ENCODE measurements around the gene RESP18.
"Not testable (repeated sequence)": the region's sequence is repeated elsewhere in the genome, so short reads cannot be mapped to it uniquely, and the experiment has no call there.

Gene RESP18

DNA sequence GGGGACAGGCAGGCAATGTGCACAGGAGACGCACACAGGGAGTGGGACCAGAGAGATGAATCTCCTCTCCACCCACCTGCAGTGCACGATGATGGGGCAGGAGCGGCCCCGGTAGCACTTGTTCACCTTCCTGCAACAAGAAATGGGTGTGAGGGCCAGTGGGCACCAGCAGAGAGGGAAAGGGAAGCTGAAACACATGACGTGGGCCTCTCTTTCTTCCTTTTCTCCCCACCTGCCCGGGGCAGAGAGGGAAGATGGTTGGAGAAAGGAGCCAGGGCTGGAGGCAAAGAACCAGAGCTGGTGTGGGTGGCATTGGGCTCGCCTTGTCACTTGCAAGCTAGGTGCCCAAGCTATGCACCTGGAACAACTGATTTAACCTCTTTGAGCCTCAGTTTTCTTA, 41.1 kb downstream of the RESP18 start:
- no peak for DNase-seq (ENCODE audit: low spot score)

DNA sequence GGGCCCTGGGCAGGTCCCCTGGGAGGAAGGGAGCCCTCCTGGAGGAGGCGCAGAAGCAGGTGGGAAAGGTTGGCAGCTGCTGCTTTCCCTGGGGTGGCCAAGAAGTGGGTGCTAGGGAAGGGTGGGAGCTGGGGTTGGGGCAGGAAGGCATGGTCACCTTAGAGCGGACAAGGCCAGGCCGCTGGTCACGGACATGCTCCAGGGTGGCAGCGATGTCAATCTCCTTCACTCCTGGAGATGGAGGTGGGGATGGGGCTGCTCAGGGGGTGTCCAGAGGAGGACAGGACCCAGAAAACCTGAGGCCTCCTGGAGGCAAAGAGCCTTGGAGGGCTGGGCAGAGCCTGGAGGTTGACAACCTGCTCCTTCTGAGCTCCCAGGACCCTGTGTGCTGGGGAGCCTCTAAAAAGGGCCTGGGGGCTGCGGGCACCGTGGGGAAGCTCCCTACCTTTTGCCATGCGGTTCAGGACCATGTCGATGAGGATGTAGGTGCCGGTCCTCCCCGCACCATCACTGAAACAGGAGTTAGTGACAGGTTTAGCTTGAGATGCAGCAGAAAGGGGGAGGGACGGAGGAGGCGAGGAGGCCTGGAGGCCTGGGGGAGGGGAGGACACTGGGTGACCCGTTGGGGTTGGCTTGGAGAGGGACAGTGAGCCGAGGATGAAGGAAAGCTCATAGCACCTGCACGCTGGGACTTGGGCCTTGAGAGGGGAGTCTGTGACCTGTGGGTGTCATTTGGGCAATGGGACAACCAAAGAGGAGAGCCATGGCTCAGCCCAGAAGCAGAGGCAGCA, 42.0 kb downstream of the RESP18 start:
- no peak for DNase-seq (ENCODE audit: low spot score)

DNA sequence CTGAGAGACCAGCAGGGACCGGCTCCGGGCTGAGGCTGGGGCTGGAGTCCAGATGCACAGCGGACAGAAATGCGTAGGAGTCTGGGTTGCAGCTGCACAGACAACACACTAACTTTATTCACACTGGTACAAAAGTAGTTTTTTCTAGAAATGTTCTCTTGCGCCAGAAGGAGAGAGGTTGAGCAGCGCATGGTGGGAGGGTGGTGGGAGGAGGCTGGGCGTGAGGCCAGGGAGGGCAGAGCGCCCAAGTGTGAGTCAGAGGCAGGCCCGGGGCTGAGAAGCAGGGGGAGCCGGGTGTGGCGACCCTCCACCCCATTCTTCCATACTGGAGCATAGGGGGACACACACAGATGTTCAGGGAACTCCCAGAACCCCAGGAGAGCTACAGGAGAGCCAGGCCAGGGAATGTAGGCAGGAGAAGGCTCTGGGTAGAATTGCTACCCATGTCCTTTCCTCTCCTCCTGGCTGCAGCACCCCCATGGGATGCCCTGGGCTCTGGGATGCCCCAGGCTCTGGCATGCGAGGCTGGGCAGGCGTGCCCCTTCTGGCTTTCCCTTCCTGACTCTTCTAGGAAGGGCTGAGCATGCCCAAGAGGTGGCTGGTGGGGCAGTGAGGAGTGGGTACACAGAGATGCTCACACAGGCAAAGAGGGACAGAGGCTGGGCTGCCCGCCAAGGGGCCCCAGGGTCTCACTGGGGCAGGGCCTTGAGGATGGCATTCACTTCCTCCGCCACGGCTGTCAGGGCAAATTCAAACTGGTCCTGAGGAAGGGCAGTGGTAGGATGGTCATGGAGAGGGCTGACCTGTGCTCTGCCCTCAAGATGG, 42.8 kb downstream of the RESP18 start:
- DNase-seq (ENCODE audit: low spot score) = no peak

DNA sequence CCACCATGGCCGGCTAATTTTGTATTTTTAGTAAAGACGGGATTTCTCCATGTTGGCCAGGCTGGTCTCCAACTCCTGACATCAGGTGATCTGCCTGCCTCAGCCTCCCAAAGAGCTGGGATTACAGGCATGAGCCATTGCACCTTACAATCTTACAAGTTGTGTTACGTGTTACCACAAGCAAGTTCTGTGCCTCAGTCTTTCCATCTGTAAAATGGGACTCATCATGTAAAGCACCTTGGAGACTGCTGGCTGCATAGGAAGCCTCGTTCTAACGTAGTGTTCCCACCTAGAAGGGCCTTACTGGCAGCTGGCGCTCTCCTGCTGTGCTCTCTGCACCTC, 43.4 kb downstream of the RESP18 start:
- no peak for DNase-seq (ENCODE audit: low spot score)

DNA sequence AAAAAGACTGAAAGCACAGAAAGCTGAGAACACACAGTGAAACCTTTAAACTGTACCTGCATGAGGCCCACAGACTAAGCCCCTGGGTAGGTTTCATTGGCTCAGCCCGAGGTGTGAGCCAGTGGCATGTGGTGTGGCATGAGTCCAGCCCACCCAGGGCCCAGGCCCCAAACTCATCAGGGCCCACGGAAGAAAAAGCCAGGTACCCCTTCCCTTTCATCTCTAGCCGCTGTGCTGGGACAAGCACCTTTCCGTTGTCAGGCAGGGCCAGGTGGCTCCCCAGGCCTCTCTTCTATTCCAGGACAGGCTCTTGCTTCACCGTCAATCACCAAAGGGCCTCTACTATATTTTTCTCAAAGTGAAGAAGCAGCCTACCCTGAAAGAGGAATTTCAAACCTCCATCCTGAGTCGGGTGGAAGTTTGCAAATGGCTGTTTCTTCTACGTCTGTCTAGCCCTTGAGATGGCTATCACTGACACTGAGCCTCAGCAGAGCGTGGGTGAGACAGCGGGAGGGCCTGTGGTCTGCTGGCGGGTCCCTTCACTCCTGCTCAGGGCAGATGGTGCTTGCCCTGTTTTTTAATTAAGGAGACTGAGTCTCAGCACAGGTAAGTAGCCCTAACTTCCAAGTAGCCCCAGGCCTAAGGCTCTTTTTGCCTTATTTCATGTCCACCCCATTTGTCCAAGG, 44.8 kb downstream of the RESP18 start:
- DNase-seq (ENCODE audit: low spot score) = no peak

DNA sequence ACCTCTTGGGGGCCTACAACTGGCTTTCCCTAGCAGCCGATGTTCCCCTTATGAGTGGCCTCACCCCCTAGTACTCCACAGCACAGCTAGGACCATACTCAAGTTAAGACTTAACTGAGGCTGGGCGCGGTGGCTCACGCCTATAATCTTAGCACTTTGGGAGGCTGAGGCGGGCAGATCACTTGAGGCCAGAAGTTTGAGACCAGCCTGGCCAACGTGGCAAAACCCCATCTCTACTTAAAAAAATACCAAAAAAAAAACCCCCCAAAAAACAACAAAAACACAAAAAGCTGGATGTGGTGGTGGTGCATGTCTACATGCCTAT, 45.5 kb downstream of the RESP18 start:
- DNase-seq (ENCODE audit: low spot score) = not testable (repeated sequence)

DNA sequence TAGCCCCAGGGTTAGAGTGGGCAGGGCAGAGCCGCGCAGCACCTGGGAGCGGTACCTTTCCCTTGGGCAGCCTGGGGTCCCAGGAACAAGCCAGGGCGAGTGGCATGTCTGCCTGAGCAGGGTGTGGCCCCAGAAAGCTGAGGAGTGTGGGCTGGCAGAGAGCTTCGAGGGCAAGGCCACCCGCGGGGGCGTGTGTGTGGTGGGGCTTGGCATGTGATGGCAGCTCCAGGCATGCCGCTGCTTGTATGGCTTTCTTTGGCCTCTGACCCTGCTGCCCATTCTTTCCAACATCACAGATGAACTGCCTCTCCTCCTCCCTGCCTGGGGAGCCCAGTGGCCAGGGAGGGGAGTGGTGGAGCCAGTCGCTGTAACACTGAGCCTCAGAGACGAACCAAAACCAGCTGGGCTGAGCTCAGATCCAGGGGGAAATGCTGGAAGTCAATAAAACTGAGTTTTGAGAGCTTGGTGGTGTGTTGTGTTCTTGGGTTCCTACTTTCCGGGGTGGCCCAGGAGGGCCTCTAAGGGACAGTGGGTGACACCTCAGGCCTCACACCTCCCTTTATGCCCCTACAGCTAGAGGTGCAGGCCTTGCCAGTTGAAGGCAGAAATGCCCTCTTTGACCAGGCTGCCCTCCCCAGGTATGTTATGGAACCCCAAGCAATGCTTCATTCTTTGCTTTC, 46.0 kb downstream of the RESP18 start:
- no peak for DNase-seq (ENCODE audit: low spot score)

DNA sequence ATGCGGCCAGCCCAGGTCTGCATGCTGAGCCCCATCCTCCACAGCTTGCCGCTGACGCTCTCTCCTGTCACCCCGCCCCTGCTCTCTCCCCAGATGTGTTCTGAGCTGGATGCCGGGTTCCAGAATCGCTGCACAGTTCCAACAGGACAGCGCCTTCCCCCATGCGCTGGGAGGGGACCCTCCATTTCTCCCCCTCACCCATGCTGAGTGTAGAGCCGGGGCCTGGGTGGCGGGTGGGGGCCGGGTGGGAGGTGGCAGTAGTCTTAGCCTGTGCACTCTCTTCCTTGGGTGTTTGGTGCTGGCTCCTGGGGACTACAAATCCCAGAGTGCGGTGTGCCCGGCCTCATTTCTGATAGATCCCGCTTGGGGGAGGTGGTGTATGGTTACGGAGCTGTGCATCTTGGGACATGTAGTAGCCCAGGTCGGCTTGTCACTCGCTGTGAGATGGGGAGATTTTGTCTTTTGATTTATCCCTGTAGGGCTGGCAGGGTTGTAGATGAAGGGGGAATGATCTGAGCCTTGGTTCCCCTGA, 46.6 kb downstream of the RESP18 start:
- DNase-seq (ENCODE audit: low spot score) = no peak

DNA sequence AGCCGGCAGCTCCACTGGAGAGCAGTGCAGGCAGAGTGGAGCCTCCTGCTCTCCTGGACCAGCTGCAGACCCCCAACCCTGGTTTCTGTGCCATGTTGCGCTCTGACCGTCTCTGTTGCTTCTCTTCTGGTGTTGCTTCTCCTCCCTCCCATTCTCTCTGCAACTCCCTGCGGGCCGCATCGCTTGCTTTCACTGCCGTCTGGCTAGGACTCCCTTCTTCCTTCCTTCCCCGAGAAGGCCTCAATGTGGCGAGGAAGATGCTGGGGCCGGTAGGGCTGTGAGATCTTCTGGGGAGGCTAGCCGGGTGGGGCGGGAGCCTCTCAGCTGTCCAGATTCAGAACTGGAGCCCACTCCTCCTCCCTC, 47.2 kb downstream of the RESP18 start:
- DNase-seq (ENCODE audit: low spot score) = no peak

DNA sequence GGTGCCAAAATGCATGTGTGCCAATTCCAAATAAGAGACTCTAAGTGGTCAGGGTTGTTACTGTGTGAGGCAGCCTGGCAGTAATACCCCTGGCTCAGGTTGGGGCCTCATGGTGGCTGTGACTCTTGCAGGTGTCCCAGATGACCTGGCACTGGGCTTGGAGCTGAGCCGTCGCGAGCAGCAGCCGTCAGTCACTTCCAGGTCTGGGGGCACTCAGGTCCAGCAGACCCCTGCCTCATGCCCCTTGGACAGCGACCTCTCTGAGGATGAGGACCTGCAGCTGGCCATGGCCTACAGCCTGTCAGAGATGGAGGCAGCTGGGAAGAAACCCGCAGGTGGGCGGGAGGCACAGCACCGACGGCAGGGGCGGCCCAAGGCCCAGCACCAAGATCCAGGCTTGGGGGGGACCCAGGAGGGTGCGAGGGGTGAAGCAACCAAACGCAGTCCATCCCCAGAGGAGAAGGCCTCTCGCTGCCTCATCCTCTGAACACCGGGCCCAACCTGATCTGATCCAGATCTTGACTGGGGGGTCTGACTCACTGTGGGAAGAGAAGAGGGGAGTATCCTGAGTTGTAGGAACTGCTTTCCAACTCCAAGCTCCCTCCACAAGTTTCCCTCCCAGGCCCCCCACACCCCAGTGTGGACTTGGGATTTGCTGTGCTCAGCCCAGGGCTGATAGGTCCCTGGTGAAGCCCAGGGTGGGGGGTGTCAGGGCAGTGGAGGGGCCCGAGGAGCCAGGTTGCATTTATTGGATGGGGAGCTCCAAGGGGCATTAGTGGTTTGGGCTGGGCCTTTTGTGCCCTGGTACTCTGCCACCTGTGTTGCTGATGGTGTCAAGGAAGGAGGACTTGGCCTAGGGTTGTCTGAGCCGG, 47.8 kb downstream of the RESP18 start:
- DNase-seq (ENCODE audit: low spot score) = no peak

DNA sequence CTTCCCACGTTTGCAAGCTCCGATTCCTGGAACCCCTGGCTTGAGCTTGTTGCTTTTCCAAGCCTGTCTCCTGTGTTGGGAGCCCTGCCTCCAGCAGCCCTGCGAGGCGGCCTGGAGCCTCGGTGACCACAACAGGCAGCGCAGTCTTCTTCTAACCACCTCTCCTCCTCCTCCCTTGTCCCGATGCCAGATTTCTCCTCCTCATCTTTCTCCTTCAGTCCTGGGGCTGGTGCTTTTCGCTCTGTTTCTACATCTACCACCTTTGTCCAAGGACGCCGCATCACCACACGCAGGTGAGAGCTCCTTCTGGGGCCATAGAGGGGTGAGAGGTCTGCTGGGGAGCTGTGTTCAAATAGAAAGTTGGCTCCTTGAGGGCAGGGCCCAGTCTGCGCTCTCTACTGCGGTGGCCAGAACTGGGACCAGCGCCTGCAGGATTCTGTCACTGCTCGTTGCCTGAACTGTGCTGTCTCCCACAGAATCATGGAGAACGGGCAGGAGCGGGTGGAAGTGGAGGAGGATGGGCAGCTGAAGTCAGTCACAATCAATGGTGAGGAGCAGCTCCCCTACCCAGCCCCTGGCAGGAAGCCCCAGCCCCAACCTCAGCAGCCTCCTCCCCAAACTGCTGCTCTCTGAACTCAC, 49.5 kb downstream of the RESP18 start:
- no peak for DNase-seq (ENCODE audit: low spot score)

DNA sequence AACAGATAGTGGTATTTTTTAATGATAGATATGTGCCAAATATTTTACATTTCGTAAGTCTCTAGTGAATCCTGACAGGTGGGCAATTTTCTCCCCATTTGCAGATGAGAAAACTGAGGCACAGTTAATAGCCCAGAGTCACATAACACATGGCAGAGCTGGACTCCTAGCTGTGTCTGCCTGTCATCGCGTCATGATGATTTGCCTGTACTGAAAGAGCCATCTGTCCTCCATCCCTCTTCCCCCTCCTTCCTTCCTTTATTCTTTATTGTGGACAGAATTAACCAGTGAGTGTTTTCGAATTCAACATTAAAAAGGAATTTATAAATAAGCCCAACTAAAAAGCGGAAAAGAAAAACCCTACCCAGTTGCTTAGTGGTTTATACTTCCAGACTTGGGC, 50.2 kb downstream of the RESP18 start:
- no peak for DNase-seq (ENCODE audit: low spot score)

DNA sequence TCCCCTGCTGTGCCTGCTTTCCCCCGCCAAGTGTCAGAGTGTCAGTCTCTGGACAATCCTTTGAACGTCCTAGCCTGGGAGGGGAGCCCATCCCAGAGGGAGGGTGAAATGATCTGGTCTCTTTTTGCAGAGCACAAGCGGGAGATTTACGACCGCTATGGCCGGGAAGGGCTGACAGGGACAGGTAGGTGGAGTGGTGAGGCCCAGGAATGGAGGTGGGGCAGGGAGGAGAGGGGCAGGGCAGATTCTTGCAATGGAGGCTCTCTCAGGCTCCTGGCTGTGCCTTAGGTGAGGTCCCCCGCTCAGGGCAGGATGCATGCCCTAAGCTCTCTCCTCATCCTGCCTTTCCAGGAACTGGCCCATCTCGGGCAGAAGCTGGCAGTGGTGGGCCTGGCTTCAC, 51.0 kb downstream of the RESP18 start:
- no peak for DNase-seq (ENCODE audit: low spot score)

DNA sequence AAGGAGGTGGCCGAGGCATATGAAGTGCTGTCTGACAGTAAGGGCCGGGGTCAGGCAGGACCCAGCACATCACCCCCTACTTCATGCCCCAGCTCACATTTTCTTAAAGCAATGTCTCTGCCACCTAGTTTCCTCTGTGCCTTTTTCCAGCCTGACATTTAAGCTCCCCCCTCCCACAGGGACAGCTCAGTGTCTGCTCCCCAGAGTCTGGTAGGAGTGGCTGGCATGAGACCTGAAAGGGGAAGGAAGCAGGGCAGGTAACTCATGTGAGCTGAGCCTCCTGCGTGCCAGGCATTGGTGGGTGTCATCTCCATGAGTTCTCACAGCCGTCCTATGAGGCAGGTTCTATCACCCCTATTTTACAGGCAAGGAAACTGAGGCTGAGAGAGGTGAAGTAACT, 51.9 kb downstream of the RESP18 start:
- no peak for DNase-seq (ENCODE audit: low spot score)

DNA sequence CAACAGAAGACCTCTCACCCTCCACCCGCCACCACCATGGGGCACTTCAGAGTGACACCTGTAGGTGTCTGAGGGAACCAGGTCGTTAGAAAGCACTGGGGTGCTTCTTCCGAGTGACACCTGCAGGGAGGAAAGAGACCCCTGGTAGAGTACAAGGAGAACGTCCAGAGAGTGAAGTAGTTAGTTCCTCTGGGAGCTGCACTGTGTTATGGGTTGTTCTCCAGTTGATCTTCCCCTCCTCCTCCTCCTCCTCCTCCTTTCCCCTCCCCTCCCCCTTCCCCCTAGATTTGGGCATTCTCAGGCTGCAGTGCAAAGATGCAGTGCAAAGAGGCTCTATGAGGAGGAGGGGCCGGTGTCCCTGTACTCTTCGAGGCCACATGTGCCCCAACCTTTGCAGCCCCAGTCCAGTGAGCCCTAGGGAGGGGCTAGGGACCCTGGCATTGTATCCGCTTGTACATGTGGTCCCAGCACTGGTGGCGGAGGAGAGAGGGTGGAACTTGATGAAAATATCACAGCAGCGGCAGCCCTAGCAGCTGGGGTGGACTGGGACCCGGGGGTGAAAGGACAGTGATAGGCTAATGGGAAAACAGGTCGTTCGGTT, 52.5 kb downstream of the RESP18 start:
- no peak for DNase-seq (ENCODE audit: low spot score)

DNA sequence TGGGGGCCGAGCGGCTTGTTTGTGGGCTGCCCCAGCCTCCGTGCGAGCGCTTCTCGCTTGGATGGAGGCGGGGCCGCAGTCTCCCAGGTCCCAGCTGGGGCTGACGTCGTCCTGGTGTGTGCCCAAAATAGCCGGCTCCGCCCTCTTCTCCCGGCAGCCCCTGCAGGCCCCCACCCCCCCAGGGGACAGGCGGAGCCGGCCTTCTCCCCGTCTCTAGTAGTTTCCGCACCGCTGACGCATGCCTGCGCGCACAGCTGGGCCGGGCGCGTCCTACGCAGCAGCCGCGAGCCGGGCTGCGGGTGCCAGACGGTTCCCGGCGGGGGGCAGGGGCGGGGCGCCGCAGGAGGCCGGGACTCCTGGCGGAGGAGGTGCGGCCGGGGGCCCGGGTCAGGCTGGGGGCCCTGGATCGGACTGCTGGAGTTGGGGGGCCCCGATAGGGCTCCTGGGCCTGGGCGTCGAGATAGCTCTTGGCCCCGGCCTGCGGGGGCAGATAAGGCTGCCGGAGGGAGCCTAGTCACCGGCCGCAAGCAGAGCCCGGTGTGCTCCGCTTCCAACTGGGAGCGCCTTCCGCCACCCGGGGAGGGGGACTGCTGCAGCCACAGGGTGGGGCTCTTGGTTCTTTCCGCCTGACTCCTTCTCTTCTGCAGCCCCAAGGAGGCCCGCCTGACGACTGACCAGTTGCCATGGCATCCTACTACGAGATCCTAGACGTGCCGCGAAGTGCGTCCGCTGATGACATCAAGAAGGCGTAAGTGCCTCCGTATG, 53.2 kb downstream of the RESP18 start, which contains the start of gene DNAJB2:
DNAJB2 (plus strand) TSS at position 216 of the 765 bp plus-strand sequence; CDS start at position 684, 468 bp downstream.
- peak; percentile 98 for DNase-seq (ENCODE audit: low spot score)

DNA sequence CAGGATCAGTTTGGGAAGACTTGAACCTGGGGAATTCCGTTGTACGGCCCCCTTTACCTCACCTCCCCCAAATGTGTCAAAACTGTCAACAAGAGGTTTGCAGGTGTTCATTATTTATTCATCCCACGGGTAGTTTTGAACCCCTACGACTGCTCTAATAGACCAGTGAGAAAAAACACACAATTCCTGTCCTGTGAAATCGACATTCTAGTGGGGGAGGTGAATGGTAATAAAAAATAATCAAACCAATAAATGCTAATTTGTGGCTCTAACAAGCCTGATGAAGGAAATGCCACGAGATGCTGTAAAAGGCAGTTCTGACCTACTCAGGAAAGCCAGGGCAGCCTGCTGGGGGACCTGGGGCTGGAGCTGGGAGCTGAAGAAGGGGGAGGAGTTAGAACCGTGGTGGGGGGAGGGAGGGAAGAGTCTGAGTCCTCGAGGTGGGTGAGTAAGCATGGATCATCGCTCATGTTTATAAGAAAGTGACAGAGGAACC, 53.8 kb downstream of the RESP18 start:
- no peak for DNase-seq (ENCODE audit: low spot score)

DNA sequence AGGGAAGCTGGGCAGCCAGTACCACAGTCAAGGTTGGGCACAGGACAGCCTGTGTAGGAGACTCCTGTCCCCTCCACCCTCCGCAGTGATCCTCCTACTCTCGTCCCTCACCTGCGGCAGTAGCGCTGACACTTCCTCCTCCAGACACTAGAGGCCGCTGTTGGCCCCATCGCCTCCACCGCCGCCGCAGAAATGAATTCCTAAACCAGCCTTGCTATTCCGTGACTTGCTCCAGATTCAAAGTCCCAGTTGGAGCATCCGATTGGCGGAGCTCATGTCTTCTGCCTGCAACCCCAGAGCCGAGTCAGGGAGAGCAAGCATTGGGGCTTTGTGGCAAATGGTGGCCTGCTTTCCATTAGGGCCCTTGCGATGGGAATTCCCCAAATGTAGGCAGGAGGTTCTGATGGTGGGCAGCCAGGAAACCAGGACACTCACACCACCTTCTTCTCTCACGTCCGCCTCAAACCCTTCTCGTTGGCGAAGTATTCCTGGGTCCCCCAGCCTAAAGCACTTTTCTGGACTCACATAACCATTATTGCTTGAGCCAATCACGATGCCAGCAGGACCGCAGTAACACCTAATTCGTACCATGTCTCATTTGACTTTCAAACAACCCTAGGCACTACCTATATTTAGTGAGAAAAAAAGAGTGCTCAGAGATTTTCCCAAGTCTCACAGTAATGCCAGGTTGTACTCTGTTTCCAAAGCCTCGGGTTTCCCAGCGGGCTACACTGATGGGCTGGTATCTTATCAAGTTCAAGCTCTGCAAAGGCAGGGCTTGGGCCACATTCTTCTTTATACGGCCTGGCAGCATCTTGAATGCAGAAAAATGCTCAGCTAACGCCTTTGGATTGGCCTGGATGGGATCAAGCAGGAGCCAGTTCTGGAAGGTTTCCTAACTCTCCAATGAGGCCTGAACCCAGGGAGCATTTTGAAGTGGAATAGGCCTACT, 54.6 kb downstream of the RESP18 start:
- peak; percentile 82 for DNase-seq (ENCODE audit: low spot score)
